Smooth muscle cell of the umbilical artery (primary cell): ENCODE data around the gene BAD. TPM values are rescaled to one million over a fixed set of nuclear protein-coding genes. Genes with fewer than 3 reads are reported as not detected.

Source experiments
- total RNA-seq: library from RNA; depleted of rRNA; stranded (reverse); fragments of >200 nt; gene quantifications from 2 replicates; pipeline ENCODE4 v1.2.3, GENCODE V29; 2014

The BAD gene
- total RNA-seq, 1 donor from 2014 or later: 31.4 TPM

Other genes with a start within 250 kb of the BAD start
- 0.09 and 0.59 TPM in 2 replicates for gene FLRT1, start 248.7 kb downstream of the BAD start, total RNA-seq
- 9.8 and 15.1 TPM in 2 replicates for gene MACROD1, start 118.6 kb downstream of the BAD start, total RNA-seq
- gene STIP1, start 98.5 kb downstream of the BAD start, total RNA-seq: 90.0 and 203 TPM in 2 replicates
- gene FERMT3, start 77.9 kb downstream of the BAD start, total RNA-seq: 0.30 and 1.7 TPM in 2 replicates
- gene TRPT1, start 58.5 kb downstream of the BAD start, total RNA-seq: 27.6 and 29.4 TPM in 2 replicates
- gene NUDT22, start 58.4 kb downstream of the BAD start, total RNA-seq: 45.1 and 49.0 TPM in 2 replicates
- 10.8 and 13.7 TPM in 2 replicates for gene DNAJC4, start 54.1 kb downstream of the BAD start, total RNA-seq
- 28.2 and 32.9 TPM in 2 replicates for gene VEGFB, start 50.1 kb downstream of the BAD start, total RNA-seq
- 53.1 and 63.8 TPM in 2 replicates for gene FKBP2, start 43.6 kb downstream of the BAD start, total RNA-seq
- gene PPP1R14B, start 37.7 kb downstream of the BAD start, total RNA-seq: 175 and 215 TPM in 2 replicates
- gene PLCB3, start 33.1 kb downstream of the BAD start, total RNA-seq: 29.4 and 53.7 TPM in 2 replicates
- gene GPR137, start 1.2 kb upstream of the BAD start, total RNA-seq: 9.2 and 11.9 TPM in 2 replicates
- not detected in 2 replicates for gene KCNK4, start 6.6 kb upstream of the BAD start, total RNA-seq
- 0.28 TPM in 1 of 2 replicates, not detected in the other for gene CATSPERZ, start 15.7 kb upstream of the BAD start, total RNA-seq
- gene ESRRA, start 20.9 kb upstream of the BAD start, total RNA-seq: 24.1 and 28.5 TPM in 2 replicates
- gene TRMT112, start 32.9 kb upstream of the BAD start, total RNA-seq: 157 and 327 TPM in 2 replicates
- gene PRDX5, start 33.5 kb upstream of the BAD start, total RNA-seq: 173 and 330 TPM in 2 replicates
- 1.3 and 1.5 TPM in 2 replicates for gene CCDC88B, start 55.5 kb upstream of the BAD start, total RNA-seq
- 24.1 and 45.3 TPM in 2 replicates for gene RPS6KA4, start 74.5 kb upstream of the BAD start, total RNA-seq